ENCODE data around the gene DOCK1.

DOCK1 gene

GRCh38 chr10:127418536-127419168 lies 513.4 kb downstream of the DOCK1 start:
- H3K4me3 ChIP-seq (ENCODE audit: low read depth, low read length), result no peak overlapping the region
- H3K9me3 ChIP-seq (ENCODE audit: control insufficient read depth, insufficient read depth, low read length), result no peaks in the 10 kb centered on the region
- no peak overlapping the region for H3K9ac ChIP-seq (ENCODE audit: low read depth, low read length)
- H3K27ac ChIP-seq (ENCODE audit: low read depth, low read length), result no peak overlapping the region
- H3K4me1 ChIP-seq (ENCODE audit: control insufficient read depth, insufficient read depth, low read length), result peaks cover 5% of the 10 kb centered on the region; the same call in 1 of the 2 replicates
- H3K36me3 ChIP-seq (ENCODE audit: control insufficient read depth, insufficient read depth, low read length), result peaks cover 19% of the 10 kb centered on the region; the same call in 1 of the 2 replicates
- H3K27me3 ChIP-seq (ENCODE audit: control insufficient read depth, insufficient read depth, low read length), result no peaks in the 10 kb centered on the region

DNA sequence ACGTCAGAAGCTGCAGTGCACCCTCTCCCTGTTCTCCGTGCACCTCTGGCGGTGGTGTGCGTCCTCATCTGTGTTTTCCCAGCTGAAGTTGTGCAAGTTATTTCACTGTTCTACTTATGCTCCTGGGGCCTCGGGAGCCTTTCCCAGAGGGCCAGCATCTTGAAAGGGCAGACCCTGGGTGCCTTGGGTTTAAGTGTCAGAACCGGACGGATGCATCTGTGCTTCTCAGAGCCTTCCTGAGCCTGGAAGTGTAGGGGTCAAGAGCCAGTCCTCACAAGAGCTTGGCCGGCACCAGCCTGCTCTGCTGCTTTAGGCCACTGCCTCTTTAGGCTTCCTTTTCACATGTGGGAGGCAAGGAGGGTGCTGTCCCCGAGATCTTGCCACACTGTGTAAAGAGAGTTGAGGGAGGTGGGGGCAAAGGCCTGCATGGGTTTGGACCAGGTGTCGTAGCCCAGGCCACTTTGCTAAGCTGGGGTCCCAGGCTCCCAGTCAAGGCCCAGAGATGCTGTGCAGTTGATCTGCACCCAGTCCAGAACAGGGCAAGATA lies 515.0 kb downstream of the DOCK1 start:
- Histone ChIP-seq H3K36me3 (ENCODE audit: control insufficient read depth, insufficient read depth, low read length) (peaks cover 19% of the 10 kb centered on the region; the same call in 1 of the 2 replicates), H3K9ac (ENCODE audit: low read depth, low read length) (no peak overlapping the region), H3K4me1 (ENCODE audit: control insufficient read depth, insufficient read depth, low read length) (peaks cover 6% of the 10 kb centered on the region; the same call in 1 of the 2 replicates), H3K9me3 (ENCODE audit: control insufficient read depth, insufficient read depth, low read length) (no peaks in the 10 kb centered on the region), H3K27ac (ENCODE audit: low read depth, low read length) (no peak overlapping the region), H3K27me3 (ENCODE audit: control insufficient read depth, insufficient read depth, low read length) (no peaks in the 10 kb centered on the region), H3K4me3 (ENCODE audit: low read depth, low read length) (no peak overlapping the region)

DNA sequence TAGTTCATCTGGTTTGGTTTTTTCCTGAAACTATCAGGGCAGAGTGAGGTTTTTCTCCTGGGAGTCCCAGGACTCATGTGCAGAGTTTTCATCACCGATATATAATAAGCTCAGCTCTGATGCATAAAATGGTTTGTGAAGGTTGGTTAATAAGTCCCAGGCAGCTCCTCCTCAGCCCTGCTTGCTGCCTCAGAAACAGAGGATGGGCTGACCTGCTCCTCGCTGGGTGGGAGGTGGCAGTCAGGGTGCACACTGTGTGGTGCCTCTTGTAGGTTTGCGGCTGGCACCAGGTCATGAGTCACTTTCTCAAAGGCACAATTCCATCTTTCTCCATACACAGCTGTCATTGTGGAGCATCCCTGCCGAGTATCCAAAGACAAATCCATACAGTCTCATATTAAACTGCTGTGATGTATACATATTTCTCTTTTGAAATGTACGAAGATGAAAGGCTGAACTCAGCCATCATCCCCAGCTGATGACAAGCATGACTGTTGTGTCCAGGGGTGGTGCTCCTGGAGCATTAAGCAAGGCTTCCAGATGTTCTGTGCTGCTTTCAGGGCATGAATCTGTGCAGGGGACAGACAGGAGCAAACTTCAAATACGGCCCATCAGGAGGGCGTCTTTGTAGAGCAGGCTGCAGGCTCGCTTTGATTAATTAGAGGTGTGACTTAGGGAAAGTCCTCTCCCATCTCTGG lies 518.1 kb downstream of the DOCK1 start:
- Histone ChIP-seq H3K9ac (ENCODE audit: low read depth, low read length) (no peak overlapping the region), H3K27ac (ENCODE audit: low read depth, low read length) (no peak overlapping the region), H3K36me3 (ENCODE audit: control insufficient read depth, insufficient read depth, low read length) (peaks cover 36% of the 10 kb centered on the region), H3K27me3 (ENCODE audit: control insufficient read depth, insufficient read depth, low read length) (no peaks in the 10 kb centered on the region), H3K4me1 (ENCODE audit: control insufficient read depth, insufficient read depth, low read length) (peaks cover 6% of the 10 kb centered on the region; the same call in 1 of the 2 replicates), H3K4me3 (ENCODE audit: low read depth, low read length) (no peak overlapping the region), H3K9me3 (ENCODE audit: control insufficient read depth, insufficient read depth, low read length) (no peaks in the 10 kb centered on the region)

- Histone ChIP-seq H3K27me3 (ENCODE audit: control insufficient read depth, insufficient read depth, low read length) (no peaks in the 10 kb centered on the region), H3K36me3 (ENCODE audit: control insufficient read depth, insufficient read depth, low read length) (peaks cover 30% of the 10 kb centered on the region), H3K27ac (ENCODE audit: low read depth, low read length) (no peak overlapping the region), H3K9me3 (ENCODE audit: control insufficient read depth, insufficient read depth, low read length) (no peaks in the 10 kb centered on the region), H3K4me1 (ENCODE audit: control insufficient read depth, insufficient read depth, low read length) (peaks cover 6% of the 10 kb centered on the region; the same call in 1 of the 2 replicates), H3K4me3 (ENCODE audit: low read depth, low read length) (no peak overlapping the region), H3K9ac (ENCODE audit: low read depth, low read length) (no peak overlapping the region)
Measured at GRCh38 chr10:127424594-127425264, 519.5 kb downstream of the DOCK1 start.

DNA sequence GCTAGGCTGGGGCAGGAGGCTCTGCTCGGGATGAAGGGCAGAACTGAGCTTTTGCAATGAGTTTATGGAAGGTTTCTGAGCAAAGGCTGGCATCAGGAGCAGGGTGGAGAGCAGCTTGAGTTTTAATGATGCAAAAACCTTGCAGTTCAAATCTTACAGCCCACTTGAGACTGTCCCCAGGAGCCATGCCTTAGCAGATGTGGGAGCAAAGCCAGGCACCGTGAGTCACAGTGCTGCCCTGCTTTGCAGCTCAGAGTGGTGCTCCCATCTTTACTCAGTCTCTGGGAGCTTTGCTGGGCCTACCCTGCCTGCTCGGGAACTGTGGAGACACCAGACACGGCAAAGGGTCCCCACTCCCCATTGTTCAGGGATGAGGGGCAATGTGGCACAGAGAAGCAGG lies 521.5 kb downstream of the DOCK1 start:
- Histone ChIP-seq H3K4me3 (ENCODE audit: low read depth, low read length) (no peak overlapping the region), H3K9ac (ENCODE audit: low read depth, low read length) (no peak overlapping the region)

GRCh38 chr10:127427926-127428325 lies 522.7 kb downstream of the DOCK1 start:
- Histone ChIP-seq H3K4me1 (ENCODE audit: control insufficient read depth, insufficient read depth, low read length) (peaks cover 6% of the 10 kb centered on the region; the same call in 1 of the 2 replicates), H3K4me3 (ENCODE audit: low read depth, low read length) (no peak overlapping the region), H3K27ac (ENCODE audit: low read depth, low read length) (no peak overlapping the region), H3K9ac (ENCODE audit: low read depth, low read length) (no peak overlapping the region), H3K27me3 (ENCODE audit: control insufficient read depth, insufficient read depth, low read length) (no peaks in the 10 kb centered on the region), H3K9me3 (ENCODE audit: control insufficient read depth, insufficient read depth, low read length) (peaks cover 4% of the 10 kb centered on the region; the same call in 1 of the 2 replicates), H3K36me3 (ENCODE audit: control insufficient read depth, insufficient read depth, low read length) (peaks cover 17% of the 10 kb centered on the region)

More for the DNA sequence above, 521.5 kb downstream of the DOCK1 start:
- H3K4me1 ChIP-seq (ENCODE audit: control insufficient read depth, insufficient read depth, low read length), result peaks cover 6% of the 10 kb centered on the region; the same call in 1 of the 2 replicates
- H3K27me3 ChIP-seq (ENCODE audit: control insufficient read depth, insufficient read depth, low read length), result no peaks in the 10 kb centered on the region
- H3K36me3 ChIP-seq (ENCODE audit: control insufficient read depth, insufficient read depth, low read length), result peaks cover 19% of the 10 kb centered on the region
- no peak overlapping the region for H3K27ac ChIP-seq (ENCODE audit: low read depth, low read length)
- H3K9me3 ChIP-seq (ENCODE audit: control insufficient read depth, insufficient read depth, low read length), result no peaks in the 10 kb centered on the region

DNA sequence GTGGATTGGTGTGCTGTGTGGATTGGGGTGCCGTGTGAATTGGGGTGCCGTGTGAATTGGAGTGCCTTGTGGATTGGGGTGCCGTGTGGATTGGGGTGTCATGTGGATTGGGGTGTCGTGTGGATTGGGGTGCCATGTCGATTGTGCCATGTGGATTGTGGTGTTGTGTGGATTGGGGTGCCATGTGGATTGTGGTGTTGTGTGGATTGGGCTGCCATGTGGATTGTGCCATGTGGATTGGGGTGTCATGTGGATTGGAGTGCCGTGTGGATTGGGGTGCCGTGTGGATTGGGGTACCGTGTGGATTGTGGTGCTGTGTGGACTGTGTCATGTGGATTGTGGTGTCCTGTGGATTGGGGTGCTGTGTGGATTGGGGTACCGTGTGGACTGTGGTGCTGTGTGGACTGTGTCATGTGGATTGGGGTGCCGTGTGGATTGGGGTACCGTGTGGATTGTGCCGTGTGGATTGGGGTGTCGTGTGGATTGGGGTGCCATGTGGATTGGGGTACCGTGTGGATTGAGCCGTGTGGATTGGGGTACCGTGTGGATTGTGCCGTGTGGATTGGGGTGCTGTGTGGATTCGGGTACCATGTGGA lies 523.3 kb downstream of the DOCK1 start:
- no peak overlapping the region for H3K4me3 ChIP-seq (ENCODE audit: low read depth, low read length)
- H3K9ac ChIP-seq (ENCODE audit: low read depth, low read length), result no peak overlapping the region
- no peak overlapping the region for H3K27ac ChIP-seq (ENCODE audit: low read depth, low read length)
- no peaks in the 10 kb centered on the region for H3K27me3 ChIP-seq (ENCODE audit: control insufficient read depth, insufficient read depth, low read length)
- H3K4me1 ChIP-seq (ENCODE audit: control insufficient read depth, insufficient read depth, low read length), result peaks cover 2% of the 10 kb centered on the region; the same call in 1 of the 2 replicates
- H3K36me3 ChIP-seq (ENCODE audit: control insufficient read depth, insufficient read depth, low read length), result peaks cover 17% of the 10 kb centered on the region
- H3K9me3 ChIP-seq (ENCODE audit: control insufficient read depth, insufficient read depth, low read length), result peaks cover 4% of the 10 kb centered on the region; the same call in 1 of the 2 replicates

DNA sequence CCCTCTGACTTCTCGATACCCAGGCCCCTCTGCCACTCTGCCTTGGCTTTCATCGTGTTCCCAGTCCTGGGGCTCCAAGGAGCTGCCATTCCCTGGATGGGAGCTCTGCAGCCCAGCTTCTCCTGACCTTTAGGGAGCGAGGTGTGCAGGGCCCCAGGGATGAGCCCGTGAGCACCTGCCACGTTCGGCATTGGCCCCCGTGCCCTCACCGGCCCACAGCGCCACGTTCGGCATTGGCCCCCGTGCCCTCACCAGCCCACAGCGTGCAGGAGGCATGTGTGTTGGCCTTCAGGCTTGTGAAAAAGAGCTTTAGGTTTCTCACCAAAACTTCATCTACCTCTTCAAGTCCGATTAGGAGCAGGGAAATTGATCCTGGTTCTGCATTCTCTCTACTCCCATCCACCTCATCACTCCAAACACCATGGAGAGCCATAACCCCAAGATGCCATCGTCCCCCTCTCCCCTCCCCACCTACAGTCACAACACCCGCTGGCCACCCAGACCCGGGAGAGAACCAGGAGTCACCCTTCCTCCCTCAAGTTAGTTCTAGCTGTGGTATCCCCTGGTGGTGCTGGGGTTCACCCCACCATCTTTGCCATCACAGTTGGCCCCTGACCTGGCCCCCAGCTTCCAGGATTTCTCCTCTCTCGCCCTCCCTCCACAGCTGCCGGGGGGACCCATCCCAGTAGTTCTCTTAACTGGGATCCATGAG lies 524.5 kb downstream of the DOCK1 start:
- Histone ChIP-seq H3K4me1 (ENCODE audit: control insufficient read depth, insufficient read depth, low read length) (no peaks in the 10 kb centered on the region), H3K9ac (ENCODE audit: low read depth, low read length) (no peak overlapping the region), H3K27ac (ENCODE audit: low read depth, low read length) (no peak overlapping the region), H3K27me3 (ENCODE audit: control insufficient read depth, insufficient read depth, low read length) (no peaks in the 10 kb centered on the region), H3K36me3 (ENCODE audit: control insufficient read depth, insufficient read depth, low read length) (peaks cover 21% of the 10 kb centered on the region), H3K4me3 (ENCODE audit: low read depth, low read length) (no peak overlapping the region), H3K9me3 (ENCODE audit: control insufficient read depth, insufficient read depth, low read length) (peaks cover 4% of the 10 kb centered on the region; the same call in 1 of the 2 replicates)

- Histone ChIP-seq H3K27ac (ENCODE audit: low read depth, low read length) (no peak overlapping the region), H3K27me3 (ENCODE audit: control insufficient read depth, insufficient read depth, low read length) (no peaks in the 10 kb centered on the region), H3K4me1 (ENCODE audit: control insufficient read depth, insufficient read depth, low read length) (no peaks in the 10 kb centered on the region), H3K4me3 (ENCODE audit: low read depth, low read length) (no peak overlapping the region), H3K9me3 (ENCODE audit: control insufficient read depth, insufficient read depth, low read length) (peaks cover 4% of the 10 kb centered on the region; the same call in 1 of the 2 replicates), H3K36me3 (ENCODE audit: control insufficient read depth, insufficient read depth, low read length) (peaks cover 13% of the 10 kb centered on the region; the same call in 1 of the 2 replicates), H3K9ac (ENCODE audit: low read depth, low read length) (no peak overlapping the region)
Measured at GRCh38 chr10:127431525-127431924, 526.3 kb downstream of the DOCK1 start.

DNA sequence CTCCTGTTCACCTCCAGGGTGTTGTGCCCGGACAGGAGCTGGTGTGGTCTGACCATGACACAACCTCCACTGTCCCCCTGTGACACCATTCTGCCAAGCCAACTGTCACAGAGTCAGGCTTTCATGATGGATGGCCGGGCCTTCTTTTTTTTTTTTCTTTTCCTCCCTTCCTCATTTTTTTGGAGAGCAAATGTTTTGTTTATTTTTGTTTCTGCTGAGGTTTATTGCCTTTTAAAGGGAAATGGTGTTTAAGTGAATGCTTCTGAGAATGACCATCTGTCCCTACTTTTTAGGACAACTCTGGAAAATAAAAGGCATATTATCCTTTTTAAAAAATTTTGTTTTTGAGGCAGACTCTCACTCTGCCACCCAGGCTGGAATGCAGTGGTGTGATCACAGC lies 528.8 kb downstream of the DOCK1 start:
- no peak overlapping the region for H3K27ac ChIP-seq (ENCODE audit: low read depth, low read length)
- peaks cover 10% of the 10 kb centered on the region; the same call in 1 of the 2 replicates for H3K36me3 ChIP-seq (ENCODE audit: control insufficient read depth, insufficient read depth, low read length)
- H3K9ac ChIP-seq (ENCODE audit: low read depth, low read length), result no peak overlapping the region
- no peak overlapping the region for H3K4me3 ChIP-seq (ENCODE audit: low read depth, low read length)
- no peaks in the 10 kb centered on the region for H3K27me3 ChIP-seq (ENCODE audit: control insufficient read depth, insufficient read depth, low read length)
- H3K4me1 ChIP-seq (ENCODE audit: control insufficient read depth, insufficient read depth, low read length), result no peaks in the 10 kb centered on the region
- peaks cover 4% of the 10 kb centered on the region; the same call in 1 of the 2 replicates for H3K9me3 ChIP-seq (ENCODE audit: control insufficient read depth, insufficient read depth, low read length)

Data from HUES48 (cell line).